ENCODE results near the gene OBP2B. TPM values are rescaled to one million over a fixed set of nuclear protein-coding genes. Genes with fewer than 3 reads are reported as not detected.

The OBP2B gene
- total RNA-seq, 1 donor from 2014 or later, result not detected

GRCh38 chr9:133166392-133166791, 42.7 kb downstream of the OBP2B start:
- peaks cover 4% of the 10 kb centered on the region for H3K27me3 ChIP-seq (ENCODE audit: low read depth)
- DNase-seq, result no peak
- no peak for TF ChIP-seq CTCF (IDR thresholded peaks at IDR 0.05; ENCODE audit: borderline replicate concordance)
- H3K4me3 ChIP-seq, result no peak overlapping the region
- H3K4me1 ChIP-seq, result peaks cover 34% of the 10 kb centered on the region
- H3K9me3 ChIP-seq (replicated peaks), result no peaks in the 10 kb centered on the region
- no peak overlapping the region for H3K27ac ChIP-seq (replicated peaks)
- intact Hi-C loops (cut with micrococcal nuclease), result no loop called here
- H3K36me3 ChIP-seq, result no peaks in the 10 kb centered on the region

DNA sequence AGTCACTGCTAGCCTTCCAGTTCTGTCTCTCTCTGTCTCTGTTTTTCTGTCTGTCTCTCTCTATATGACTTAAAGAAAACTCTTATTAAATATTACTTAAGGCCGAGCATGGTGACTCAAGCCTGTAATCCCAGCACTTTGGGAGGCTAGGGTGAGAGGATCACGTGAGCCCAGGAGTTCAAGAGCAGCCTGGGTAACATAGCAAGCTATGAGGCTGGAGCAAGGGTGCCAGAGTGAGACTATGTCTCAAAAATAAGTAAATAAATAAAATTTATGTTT, 43.7 kb downstream of the OBP2B start:
- intact Hi-C loops (cut with micrococcal nuclease), result no loop called here
- DNase-seq, result no peak
- H3K4me3 ChIP-seq, result no peak overlapping the region
- no peaks in the 10 kb centered on the region for H3K27me3 ChIP-seq (ENCODE audit: low read depth)
- no peaks in the 10 kb centered on the region for H3K9me3 ChIP-seq (replicated peaks)
- no peaks in the 10 kb centered on the region for H3K36me3 ChIP-seq
- H3K27ac ChIP-seq (replicated peaks), result no peak overlapping the region
- peaks cover 41% of the 10 kb centered on the region for H3K4me1 ChIP-seq
- TF ChIP-seq CTCF (IDR thresholded peaks at IDR 0.05; ENCODE audit: borderline replicate concordance), result no peak

DNA sequence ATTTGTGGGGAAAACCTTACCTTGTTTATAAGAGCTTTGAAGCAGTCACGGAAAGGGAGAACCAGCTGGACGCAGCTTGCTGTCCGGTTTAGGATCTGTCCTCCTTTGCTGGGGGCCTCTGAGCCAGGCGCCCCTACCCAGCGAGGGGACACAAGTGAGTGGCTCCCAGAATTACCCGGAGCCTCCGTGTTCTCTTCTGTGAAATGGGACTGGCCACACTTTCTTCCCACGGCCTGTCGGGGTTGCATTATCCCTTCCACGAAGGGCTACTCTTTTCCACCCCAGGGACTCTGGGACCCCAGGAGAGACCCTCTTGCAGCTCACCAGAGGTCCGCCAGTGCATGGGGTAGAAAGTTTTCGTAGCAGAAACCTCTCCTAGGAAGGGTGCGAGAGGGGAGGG, 44.9 kb downstream of the OBP2B start:
- peak overlapping the region; percentile 79 for H3K27ac ChIP-seq (replicated peaks)
- H3K4me3 ChIP-seq, result peak overlapping the region; percentile 75
- no peaks in the 10 kb centered on the region for H3K9me3 ChIP-seq (replicated peaks)
- no peak for TF ChIP-seq CTCF (IDR thresholded peaks at IDR 0.05; ENCODE audit: borderline replicate concordance)
- H3K4me1 ChIP-seq, result peaks cover 41% of the 10 kb centered on the region
- H3K36me3 ChIP-seq, result no peaks in the 10 kb centered on the region
- intact Hi-C loops (cut with micrococcal nuclease), result no loop called here
- H3K27me3 ChIP-seq (ENCODE audit: low read depth), result no peaks in the 10 kb centered on the region
- DNase-seq, result no peak

GRCh38 chr9:133163504-133164172, 45.4 kb downstream of the OBP2B start, which contains the start of gene GBGT1:
Gene GBGT1 (minus strand): TSS chr9:133163914. CDS start chr9:133162412, 1,502 bp downstream.
- intact Hi-C loops (cut with micrococcal nuclease), result no loop called here
- Histone ChIP-seq H3K36me3 (no peaks in the 10 kb centered on the region), H3K9me3 (replicated peaks) (no peaks in the 10 kb centered on the region), H3K4me1 (peaks cover 41% of the 10 kb centered on the region), H3K27ac (replicated peaks) (peak within 1 kb of the TSS; percentile 79), H3K27me3 (ENCODE audit: low read depth) (no peaks in the 10 kb centered on the region), H3K4me3 (peak within 1 kb of the TSS; percentile 75)
- peak; percentile 84 for DNase-seq
- TF ChIP-seq CTCF (IDR thresholded peaks at IDR 0.05; ENCODE audit: borderline replicate concordance), result no peak

- H3K27ac ChIP-seq (replicated peaks), result peak overlapping the region; percentile 79
- H3K4me3 ChIP-seq, result peak overlapping the region; percentile 75
- no peaks in the 10 kb centered on the region for H3K27me3 ChIP-seq (ENCODE audit: low read depth)
- H3K36me3 ChIP-seq, result peaks cover 3% of the 10 kb centered on the region
- TF ChIP-seq CTCF (IDR thresholded peaks at IDR 0.05; ENCODE audit: borderline replicate concordance), result no peak
- H3K4me1 ChIP-seq, result peaks cover 41% of the 10 kb centered on the region
- intact Hi-C loops (cut with micrococcal nuclease), result no loop called here
- no peak for DNase-seq
- no peaks in the 10 kb centered on the region for H3K9me3 ChIP-seq (replicated peaks)
Observed at GRCh38 chr9:133162861-133163503, 46.1 kb downstream of the OBP2B start.
